Neutrophil (primary cell): Measurements from ENCODE around the gene THBS3.
"Not testable (repeated sequence)": the region's sequence is repeated elsewhere in the genome, so short reads cannot be mapped to it uniquely, and the experiment has no call there.

Source experiments
- H3K27ac ChIP-seq: fragments of 200-600 bp; sonication (generic); 2 replicates; pipeline ENCODE4 v1.5.1; 2016; ENCODE audit warnings: mild to moderate bottlenecking, moderate library complexity
- H3K27me3 ChIP-seq: fragments of 200-600 bp; sonication (generic); 2 replicates; pipeline ENCODE4 v1.6.0; 2016; ENCODE audit warnings: mild to moderate bottlenecking
- H3K36me3 ChIP-seq: fragments of 200-600 bp; sonication (generic); 2 replicates; pipeline ENCODE4 v1.5.1; 2017
- H3K4me1 ChIP-seq, 2 experiments: fragments of 200-600 bp in 1 of 2; sonication (generic) in 1 of 2; 1 replicate in 1 of 2; 2 replicates in 1 of 2; pipeline versions ENCODE4 v1.5.1 to v1.6.1; 2013 to 2016; ENCODE audit warnings: low read depth in 1 of 2, low read length in 1 of 2, mild to moderate bottlenecking in 1 of 2, moderate library complexity in 1 of 2; ENCODE audit not compliant: control insufficient read depth in 1 of 2, insufficient read depth in 1 of 2
- H3K4me3 ChIP-seq, 2 experiments: fragments of 200-600 bp in 1 of 2; sonication (generic) in 1 of 2; 1 replicate in 1 of 2; 2 replicates in 1 of 2; pipeline ENCODE4 v1.5.1; 2013 to 2016; ENCODE audit warnings: low read depth in 1 of 2, low read length in 1 of 2, mild to moderate bottlenecking in 1 of 2, moderate library complexity in 1 of 2
- H3K9me3 ChIP-seq: fragments of 200-600 bp; sonication (generic); 2 replicates; pipeline ENCODE4 v1.5.1; 2016
- CTCF ChIP-seq: fragments of 200-600 bp; sonication (generic); IDR thresholded peaks from 2 replicates; pipeline ENCODE4 v1.5.1; 2016; ENCODE audit warnings: antibody characterized with exemption

THBS3 gene

GRCh38 chr1:155171836-155172731 is 35.6 kb downstream of the THBS3 start:
- no peak for TF ChIP-seq CTCF
- Histone ChIP-seq H3K4me1 (peaks cover 40 to 48% of the 10 kb centered on the region in 2 experiments), H3K36me3 (peaks cover 12% of the 10 kb centered on the region), H3K4me3 (peak overlapping the region; percentile 85 to 87), H3K27ac (peak overlapping the region; percentile 75), H3K9me3 (no peaks in the 10 kb centered on the region), H3K27me3 (peaks cover 26% of the 10 kb centered on the region)

- Histone ChIP-seq H3K4me1 (peaks cover 36 to 48% of the 10 kb centered on the region in 2 experiments), H3K36me3 (peaks cover 12% of the 10 kb centered on the region), H3K4me3 (no peak overlapping the region), H3K27ac (no peak overlapping the region), H3K9me3 (no peaks in the 10 kb centered on the region), H3K27me3 (peaks cover 38% of the 10 kb centered on the region)
- no peak for TF ChIP-seq CTCF
Measured at GRCh38 chr1:155170806-155171205, 36.9 kb downstream of the THBS3 start.

- H3K9me3 ChIP-seq: no peaks in the 10 kb centered on the region
- peaks cover 12% of the 10 kb centered on the region for H3K36me3 ChIP-seq
- H3K4me3 ChIP-seq: no peak overlapping the region
- H3K4me1 ChIP-seq: peaks cover 35 to 48% of the 10 kb centered on the region in 2 experiments
- no peak for TF ChIP-seq CTCF
- peaks cover 38% of the 10 kb centered on the region for H3K27me3 ChIP-seq
- no peak overlapping the region for H3K27ac ChIP-seq
Measured at GRCh38 chr1:155170101-155170785, 37.5 kb downstream of the THBS3 start.

- Histone ChIP-seq H3K36me3 (peaks cover 12% of the 10 kb centered on the region), H3K27ac (no peak overlapping the region), H3K4me1 (peaks cover 32 to 41% of the 10 kb centered on the region in 2 experiments), H3K4me3 (no peak overlapping the region), H3K27me3 (peaks cover 31% of the 10 kb centered on the region), H3K9me3 (no peaks in the 10 kb centered on the region)
- TF ChIP-seq CTCF: no peak
Measured at GRCh38 chr1:155169541-155169940, 38.2 kb downstream of the THBS3 start.

GRCh38 chr1:155168456-155169210 is 39.1 kb downstream of the THBS3 start:
- H3K4me1 ChIP-seq: peaks cover 25 to 32% of the 10 kb centered on the region in 2 experiments
- H3K9me3 ChIP-seq: no peaks in the 10 kb centered on the region
- TF ChIP-seq CTCF: no peak
- H3K36me3 ChIP-seq: peaks cover 12% of the 10 kb centered on the region
- peaks cover 21% of the 10 kb centered on the region for H3K27me3 ChIP-seq
- no peak overlapping the region for H3K4me3 ChIP-seq
- H3K27ac ChIP-seq: no peak overlapping the region

GRCh38 chr1:155168105-155168445 is 39.6 kb downstream of the THBS3 start:
- Histone ChIP-seq H3K27me3 (peaks cover 21% of the 10 kb centered on the region), H3K4me1 (peaks cover 20 to 28% of the 10 kb centered on the region in 2 experiments), H3K36me3 (peaks cover 12% of the 10 kb centered on the region)
- H3K4me3 ChIP-seq, H3K9me3 ChIP-seq, H3K27ac ChIP-seq: not testable (repeated sequence)
